Upper lobe of right lung (tissue), 1 donor: Measurements from ENCODE around the gene NDUFB10. TPM values are rescaled to one million over a fixed set of nuclear protein-coding genes. Genes with fewer than 3 reads are reported as not detected.

Source experiments
- ATAC-seq: fragments of 200-7000 bp; cut with Tn5 transposase; one replicate; pipeline ENCODE4 v1.9.1; 2020; ENCODE audit warnings: mild to moderate bottlenecking, moderate library complexity
- DNase-seq: peaks from one replicate; pipeline ENCODE4 v3.0.0-alpha.2; 2020
- H3K27ac ChIP-seq: fragments of 200-600 bp; one replicate; pipeline ENCODE4 v1.8.0; 2022
- H3K27me3 ChIP-seq: fragments of 200-600 bp; one replicate; pipeline ENCODE4 v1.8.0; 2022; ENCODE audit warnings: mild to moderate bottlenecking
- H3K36me3 ChIP-seq: fragments of 200-600 bp; one replicate; pipeline ENCODE4 v1.8.0; 2022
- H3K4me1 ChIP-seq: fragments of 200-600 bp; one replicate; pipeline ENCODE4 v1.8.0; 2022
- H3K4me3 ChIP-seq: fragments of 200-600 bp; one replicate; pipeline ENCODE4 v1.8.0; 2022; ENCODE audit warnings: mild to moderate bottlenecking
- H3K9me3 ChIP-seq: fragments of 200-600 bp; one replicate; pipeline ENCODE4 v1.8.0; 2022
- CTCF ChIP-seq: fragments of 200-600 bp; IDR thresholded peaks from one replicate; pipeline ENCODE4 v1.8.0; 2022; ENCODE audit warnings: antibody characterized with exemption
- intact Hi-C: fragments of 100-400 bp; cut with DNase I; formaldehyde crosslinking; loops from one replicate; pipeline ENCODE4 v1.11.0; 2022
- total RNA-seq: library from RNA; stranded (reverse); fragmentation: NEBNext Ultra II Directional; extraction: Animal tissue kit (Norgen Biotek cat#: 25700); gene quantifications from one replicate; pipeline ENCODE4 v1.2.1, GENCODE V29; 2021
- donor health status: DM: no; HTN: yes; CAD: no; lungs with severe emphysema.

Gene NDUFB10
- total RNA-seq, 1 donor from 2014 or later, result 86.7 TPM

- Histone ChIP-seq H3K4me3 (no peak overlapping the region), H3K27ac (no peak overlapping the region), H3K27me3 (no peaks in the 10 kb centered on the region), H3K9me3 (no peaks in the 10 kb centered on the region), H3K36me3 (peaks cover 70% of the 10 kb centered on the region), H3K4me1 (peaks cover 15% of the 10 kb centered on the region)
- no peak for TF ChIP-seq CTCF
- ATAC-seq, result no peak
- intact Hi-C loops, result no loop called here
- no peak for DNase-seq
Measured at GRCh38 chr16:1998852-1999801, 39.8 kb downstream of the NDUFB10 start.

- no peak for ATAC-seq
- Histone ChIP-seq H3K9me3 (no peaks in the 10 kb centered on the region), H3K36me3 (peaks cover 70% of the 10 kb centered on the region), H3K4me1 (peaks cover 24% of the 10 kb centered on the region), H3K27me3 (no peaks in the 10 kb centered on the region), H3K27ac (no peak overlapping the region), H3K4me3 (no peak overlapping the region)
- intact Hi-C loops, result no loop called here
- TF ChIP-seq CTCF, result no peak
- no peak for DNase-seq
Measured at GRCh38 chr16:1999866-2000514, 40.7 kb downstream of the NDUFB10 start.

- Histone ChIP-seq H3K9me3 (no peaks in the 10 kb centered on the region), H3K27ac (no peak overlapping the region), H3K27me3 (no peaks in the 10 kb centered on the region), H3K4me1 (peaks cover 34% of the 10 kb centered on the region), H3K36me3 (peaks cover 70% of the 10 kb centered on the region), H3K4me3 (no peak overlapping the region)
- no peak for TF ChIP-seq CTCF
- intact Hi-C loops, result no loop called here
- ATAC-seq (no peak), DNase-seq (no peak)
Measured at GRCh38 chr16:2001035-2001434, 41.7 kb downstream of the NDUFB10 start.

- Histone ChIP-seq H3K36me3 (peaks cover 68% of the 10 kb centered on the region), H3K4me1 (peaks cover 37% of the 10 kb centered on the region), H3K4me3 (no peak overlapping the region), H3K27me3 (no peaks in the 10 kb centered on the region), H3K27ac (no peak overlapping the region), H3K9me3 (no peaks in the 10 kb centered on the region)
- no peak for TF ChIP-seq CTCF
- intact Hi-C loops, result no loop called here
- DNase-seq (no peak), ATAC-seq (no peak)
Measured at GRCh38 chr16:2001456-2002355, 42.4 kb downstream of the NDUFB10 start.

- no peak overlapping the region for H3K4me3 ChIP-seq
- DNase-seq (no peak), ATAC-seq (no peak)
- no peak for TF ChIP-seq CTCF
- intact Hi-C loops, result no loop called here
- no peaks in the 10 kb centered on the region for H3K27me3 ChIP-seq
- H3K4me1 ChIP-seq, result peaks cover 46% of the 10 kb centered on the region
- H3K36me3 ChIP-seq, result peaks cover 59% of the 10 kb centered on the region
- H3K9me3 ChIP-seq, result no peaks in the 10 kb centered on the region
- no peak overlapping the region for H3K27ac ChIP-seq
Measured at GRCh38 chr16:2002406-2003230, 43.3 kb downstream of the NDUFB10 start.
